Transverse colon (tissue), 4 donors: Measurements from ENCODE around the gene GRM4. TPM values are rescaled to one million over a fixed set of nuclear protein-coding genes. Genes with fewer than 3 reads are reported as not detected.

Source experiments
- DNase-seq: peaks from one replicate; pipeline ENCODE4 v3.0.0-alpha.2; 2019
- H3K27ac ChIP-seq, 4 donors: fragments of 200-600 bp; sonication (generic); 2 replicates each; pipeline ENCODE4 v1.5.1; 2016 to 2018; ENCODE audit warnings: inconsistent platforms in 4 of 4
- H3K27me3 ChIP-seq: fragments of 200-600 bp; sonication (generic); 2 replicates; pipeline ENCODE4 v1.5.1; 2017; ENCODE audit warnings: inconsistent platforms
- H3K36me3 ChIP-seq, 4 donors: fragments of 200-600 bp; sonication (generic); 2 replicates each; pipeline ENCODE4 v1.5.1; 2017 to 2019; ENCODE audit warnings: inconsistent platforms in 4 of 4
- H3K4me1 ChIP-seq, 4 donors: fragments of 200-600 bp; sonication (generic); 2 replicates each; pipeline ENCODE4 v1.5.1; 2017 to 2020; ENCODE audit warnings: inconsistent platforms in 4 of 4
- H3K4me3 ChIP-seq, 4 donors: fragments of 200-600 bp; sonication (generic); 1 replicate in 1 of 4; 2 replicates in 3 of 4; pipeline versions ENCODE4 v1.5.1 to v1.6.1; 2017 to 2019; ENCODE audit warnings: inconsistent platforms in 4 of 4
- H3K9me3 ChIP-seq, 2 donors: fragments of 200-600 bp; sonication (generic); 2 replicates each; pipeline ENCODE4 v1.5.1; 2017 to 2019; ENCODE audit warnings: inconsistent platforms in 2 of 2
- CTCF ChIP-seq, 5 experiments: fragments of 200-600 bp in 3 of 5; fragments of 450-650 bp in 2 of 5; sonication (generic) in 3 of 5; IDR thresholded peaks; 1 replicate in 2 of 5; 2 replicates in 3 of 5; pipeline ENCODE4 v1.5.1; 2016 to 2017; ENCODE audit warnings: antibody characterized with exemption in 5 of 5, inconsistent platforms in 3 of 5, mild to moderate bottlenecking in 2 of 5, moderate library complexity in 1 of 5
- EP300 ChIP-seq: sonication (generic); formaldehyde crosslinking; IDR thresholded peaks from one replicate; pipeline ENCODE4 v1.6.1; 2017; ENCODE audit warnings: antibody characterized with exemption, low read depth
- POLR2A ChIP-seq: fragments of 450-650 bp; IDR thresholded peaks from one replicate; pipeline ENCODE4 v1.6.1; 2016; ENCODE audit warnings: antibody characterized with exemption, mild to moderate bottlenecking, moderate library complexity
- POLR2AphosphoS5 ChIP-seq, 3 donors: sonication (generic); formaldehyde crosslinking; IDR thresholded peaks; one replicate each; pipeline ENCODE4 v1.6.1; 2016; ENCODE audit warnings: antibody characterized with exemption in 3 of 3
- WGBS, 2 donors: methylation state at CpG; one replicate each; pipeline ENCODE4 v1.1.5; 2018; ENCODE audit warnings: low coverage in 1 of 2; 5-methylcytosine and 5-hydroxymethylcytosine counted together
- in situ Hi-C, 4 donors: fragments of 200-750 bp; cut with MboI; loops; one replicate each; pipeline versions ENCODE4 v1.15.0 to v1.15.1; 2017; ENCODE audit warnings: low sequenced_read_pairs in 3 of 4, low pct_ligation_motif_present in 1 of 4, low pct_unique_long_range_greater_than_20kb in 1 of 4
- intact Hi-C: fragments of 100-400 bp; cut with DNase I; formaldehyde crosslinking; loops from one replicate; pipeline ENCODE4 v1.15.1; 2023; ENCODE audit warnings: low total_unique reads
- total RNA-seq, 4 donors: library from RNA; depleted of rRNA; stranded (reverse); fragments of >200 nt; gene quantifications; one replicate each; pipeline ENCODE4 v1.1.0, GENCODE V29; 2016

GRM4 gene
- total RNA-seq, 4 donors from 2014 or later = not detected

- intact Hi-C loops (no loop called here), in situ Hi-C loops (loop anchor here in 2 of 4 donors (10.0 to 25.0 kb wide), 2 partner anchors 253 to 400 kb away; no protein-coding TSS in a partner anchor)
- Histone ChIP-seq H3K36me3 (no peaks in the 10 kb centered on the region), H3K9me3 (peaks cover 13% of the 10 kb centered on the region in 2 donors), H3K4me3 (no peak overlapping the region), H3K27me3 (no peaks in the 10 kb centered on the region), H3K27ac (no peak overlapping the region), H3K4me1 (no peaks in the 10 kb centered on the region)
- TF ChIP-seq POLR2AphosphoS5 (IDR thresholded peaks at IDR 0.05) (no peak), EP300 (no peak)
- 40 to 77% methylated on average over 1 to 8 of the region's 8 CpGs for WGBS, 2 donors
- DNase-seq = no peak
Observed at GRCh38 chr6:34161857-34162515, 16.1 kb upstream of the GRM4 start.

DNA sequence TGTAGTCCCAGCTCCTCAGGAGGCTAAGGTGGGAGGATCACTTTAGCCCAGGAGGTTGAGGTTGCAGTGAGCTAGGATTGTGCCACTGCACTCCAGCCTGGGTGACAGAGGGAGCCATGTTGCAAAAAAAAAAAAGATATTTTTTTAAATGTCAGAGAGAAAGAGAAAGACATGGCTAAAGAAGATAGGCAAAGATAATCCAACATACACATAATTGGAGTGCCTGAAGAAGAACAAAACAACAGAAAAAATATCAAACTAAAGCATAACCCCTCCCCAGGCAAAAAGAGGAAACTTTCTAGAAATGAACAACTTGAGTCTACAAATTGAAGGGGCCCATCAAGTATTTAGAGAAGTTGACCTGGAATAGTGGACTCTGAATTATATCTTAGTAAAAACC, 14.0 kb upstream of the GRM4 start:
- Histone ChIP-seq H3K9me3 (peaks cover 13% of the 10 kb centered on the region in 2 donors), H3K36me3 (no peaks in the 10 kb centered on the region), H3K4me3 (no peak overlapping the region), H3K27me3 (peaks cover 15% of the 10 kb centered on the region), H3K4me1 (peaks cover 0 to 2% (median 2%) of the 10 kb centered on the region in 4 donors), H3K27ac (no peak overlapping the region)
- no peak for DNase-seq
- intact Hi-C loops (loop anchor here (10.0 kb wide), 1 partner anchor 415 kb away; the partner anchor contains the start of gene IP6K3), in situ Hi-C loops (loop anchor here in 3 of 4 donors (10.0 to 25.0 kb wide), 5 partner anchors 105 to 398 kb away; no protein-coding TSS in a partner anchor)
- TF ChIP-seq CTCF (IDR thresholded peaks at IDR 0.05) = no peak
- no peak for TF ChIP-seq POLR2A
- no peak for TF ChIP-seq POLR2AphosphoS5 (IDR thresholded peaks at IDR 0.05)
- no peak for TF ChIP-seq EP300

DNA sequence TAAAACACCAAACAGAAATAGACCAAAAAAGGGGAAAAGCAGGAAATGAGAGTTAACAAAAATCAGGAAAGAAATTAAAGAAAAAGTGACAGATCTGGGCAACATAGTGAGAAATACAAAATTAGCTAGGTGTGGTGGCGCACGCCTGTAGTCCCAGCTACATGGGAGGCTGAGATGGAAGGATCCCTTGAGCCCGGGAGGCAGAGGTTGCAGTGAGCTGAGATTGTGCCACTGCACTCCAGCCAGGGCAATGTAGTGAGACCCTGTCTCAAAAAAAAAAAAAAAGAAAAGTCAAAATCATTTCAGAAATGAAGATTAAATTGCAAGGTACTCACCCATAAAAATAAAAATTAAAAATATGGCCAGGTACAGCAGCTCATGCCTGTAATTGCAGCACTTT, 13.0 kb upstream of the GRM4 start:
- in situ Hi-C loops = loop anchor here in 3 of 4 donors (10.0 to 25.0 kb wide), 4 partner anchors 104 to 397 kb away; no protein-coding TSS in a partner anchor

DNA sequence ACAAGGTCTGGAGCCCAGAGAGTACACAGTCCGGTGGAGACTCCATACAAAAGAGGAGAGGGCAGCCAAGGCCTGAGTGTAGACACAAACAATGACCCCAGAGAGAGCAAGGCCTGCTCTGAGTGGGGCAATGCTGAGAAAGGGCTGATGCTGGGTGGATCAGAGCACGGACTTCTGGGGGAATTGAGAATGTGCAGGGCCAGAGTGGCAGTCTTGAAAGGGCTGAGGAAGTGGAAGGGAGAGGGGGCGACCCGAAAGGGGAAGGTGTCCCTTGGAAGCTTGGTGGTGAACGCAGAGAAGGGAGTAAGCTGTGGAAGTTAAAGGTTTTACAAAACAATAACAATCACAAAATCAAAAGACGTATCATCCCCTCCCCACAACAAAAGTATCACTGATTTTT, 12.0 kb upstream of the GRM4 start:
- TF ChIP-seq CTCF (IDR thresholded peaks at IDR 0.05) = no peak
- TF ChIP-seq EP300 = no peak
- TF ChIP-seq POLR2A = no peak
- Histone ChIP-seq H3K4me1 (peaks cover 3 to 7% (median 6%) of the 10 kb centered on the region in 4 donors), H3K36me3 (no peaks in the 10 kb centered on the region), H3K27me3 (peaks cover 35% of the 10 kb centered on the region), H3K4me3 (no peak overlapping the region), H3K9me3 (peaks cover 13% of the 10 kb centered on the region in 2 donors), H3K27ac (no peak overlapping the region)
- in situ Hi-C loops (loop anchor here in 3 of 4 donors (10.0 to 25.0 kb wide), 4 partner anchors 103 to 396 kb away; no protein-coding TSS in a partner anchor), intact Hi-C loops (loop anchor here (10.0 kb wide), 1 partner anchor 413 kb away; the partner anchor contains the start of gene IP6K3)
- 68 to 72% methylated on average over 6 of the region's 6 CpGs for WGBS, 2 donors
- no peak for DNase-seq

More for the DNA sequence above, 13.0 kb upstream of the GRM4 start:
- H3K36me3 ChIP-seq = no peaks in the 10 kb centered on the region
- TF ChIP-seq POLR2A = no peak
- no peak for TF ChIP-seq POLR2AphosphoS5 (IDR thresholded peaks at IDR 0.05)
- TF ChIP-seq EP300 = no peak
- no peak for TF ChIP-seq CTCF (IDR thresholded peaks at IDR 0.05)
- H3K4me1 ChIP-seq = peaks cover 3 to 7% (median 6%) of the 10 kb centered on the region in 4 donors
- no peak for DNase-seq
- H3K4me3 ChIP-seq = no peak overlapping the region
- H3K9me3 ChIP-seq = peaks cover 13% of the 10 kb centered on the region in 2 donors
- intact Hi-C loops = loop anchor here (10.0 kb wide), 1 partner anchor 414 kb away; the partner anchor contains the start of gene IP6K3
- no peak overlapping the region for H3K27ac ChIP-seq
- WGBS, 2 donors = 90 to 95% methylated on average over 3 of the region's 3 CpGs
- peaks cover 25% of the 10 kb centered on the region for H3K27me3 ChIP-seq
